ENCODE data around the gene UCK1. TPM values are rescaled to one million over a fixed set of nuclear protein-coding genes. Genes with fewer than 3 reads are reported as not detected.

UCK1 gene
- total and polyA plus RNA-seq, 2 of the 8 experiments (the other 6 are each of a cell fraction or from before 2014, with no cell fraction given), result 35.1 to 42.0 TPM

DNA sequence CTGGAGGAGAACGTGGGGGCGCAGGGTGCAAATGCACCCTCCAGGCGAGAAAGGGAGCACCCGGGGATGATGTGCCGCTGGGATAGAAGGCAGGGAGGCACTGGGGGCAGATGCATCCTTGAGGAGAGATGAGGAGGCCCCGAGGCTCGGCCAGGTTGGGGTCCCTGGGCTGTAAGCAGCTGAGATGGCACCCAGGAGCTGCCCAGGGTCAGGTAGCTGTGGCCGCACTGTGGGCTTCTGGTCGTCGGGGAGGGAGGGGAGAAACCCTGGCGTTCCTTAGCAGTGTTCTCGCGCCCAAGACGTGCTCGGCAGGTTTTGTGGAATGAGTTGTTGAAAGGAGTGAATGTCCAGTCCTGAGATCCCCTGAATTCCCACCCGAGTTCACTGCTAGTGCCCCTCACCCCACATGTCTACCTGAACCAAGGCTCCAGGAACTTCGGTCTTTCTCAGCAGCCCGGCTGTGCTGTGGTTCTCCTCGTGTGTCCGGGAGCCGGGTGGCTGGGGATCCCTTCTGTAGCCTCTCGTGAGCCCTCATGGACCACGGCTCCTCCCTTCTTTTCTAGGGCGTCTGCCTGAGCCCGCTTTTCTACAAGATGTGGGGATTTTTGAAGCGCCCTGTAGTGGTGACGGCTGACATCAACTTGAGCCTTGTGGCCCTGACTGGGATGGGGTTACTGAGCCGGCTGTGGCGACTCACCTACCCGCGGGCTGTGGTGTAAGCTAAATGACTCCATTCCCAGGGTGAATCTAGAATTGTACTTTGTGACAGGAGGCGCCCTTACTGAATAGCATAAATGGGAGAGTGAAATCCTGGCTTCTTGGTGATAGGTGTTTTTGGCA, 27.2 kb downstream of the UCK1 start:
- H4K5ac ChIP-seq (ENCODE audit: insufficient read length, low read depth, low read length), result no peak overlapping the region
- no peak overlapping the region for H3K23ac ChIP-seq (ENCODE audit: insufficient read length)
- ChIA-PET CTCF (ENCODE audit: partially characterized antibody) (interaction anchor here (0.7 to 1.5 kb wide), 6 partner anchors 16 to 237 kb away, joined by 3 to 7 read pairs (median 4); no protein-coding TSS in a partner anchor), POLR2A (ENCODE audit: partially characterized antibody) (interaction anchor here (0.7 to 2.2 kb wide), 11 partner anchors 9 to 235 kb away, joined by 3 to 15 read pairs (median 4); no protein-coding TSS in a partner anchor)
- H3K27ac ChIP-seq (ENCODE audit: low read depth, low read length), result no peak overlapping the region
- 0 out of 2 replicates have a peak, but pooled peaks cover 2% of the 10 kb centered on the region for H3K79me1 ChIP-seq (ENCODE audit: low read depth, low read length)
- H3K79me2 ChIP-seq (ENCODE audit: control insufficient read depth in 1 of 2, insufficient read depth in 2 of 2, low read length in 2 of 2), result no peaks in the 10 kb centered on the region; a peak in 1 of 4 replicates
- no peak overlapping the region for H2BK15ac ChIP-seq (ENCODE audit: low read length)
- no peak overlapping the region; the same call in 1 of the 2 replicates for H3K18ac ChIP-seq (ENCODE audit: extremely low read depth, low read length)
- no peak overlapping the region for H2AFZ ChIP-seq (ENCODE audit: low read length)
- peaks cover 0 to 8% (median 0%) of the 10 kb centered on the region in 4 experiments; a peak in 2 of 7 replicates for H3K27me3 ChIP-seq (replicated peaks in 1 of 4; ENCODE audit: control insufficient read depth in 3 of 4, extremely low read depth in 1 of 4, insufficient read depth in 3 of 4, low read length in 3 of 4)
- H2AK5ac ChIP-seq (ENCODE audit: low read depth, low read length), result no peak overlapping the region
- H3K4ac ChIP-seq (replicated peaks; ENCODE audit: insufficient read length, low read depth, low read length), result peak overlapping the region; percentile 36
- peak overlapping the region; percentile 66; the same call in 1 of the 2 replicates for H2BK5ac ChIP-seq (ENCODE audit: low read depth, low read length)
- peak overlapping the region; percentile 70 to 89 (median 80) for H3K4me3 ChIP-seq (ENCODE audit: extremely low read depth in 1 of 4, insufficient read depth in 2 of 4, low read depth in 3 of 4, low read length in 4 of 4)
- H3K9ac ChIP-seq (replicated peaks in 1 of 4; ENCODE audit: extremely low read depth in 1 of 4, low read depth in 3 of 4, low read length in 3 of 4), result peak overlapping the region in 2 of 4 experiments; percentile 55 to 56; a peak in 5 of 7 replicates
- H2BK20ac ChIP-seq (ENCODE audit: low read length), result no peak overlapping the region
- peak overlapping the region; percentile 76 for H4K91ac ChIP-seq (replicated peaks; ENCODE audit: insufficient read length, low read length)
- no peaks in the 10 kb centered on the region for H3K9me3 ChIP-seq (ENCODE audit: insufficient read depth in 2 of 2, low read depth in 1 of 2, low read length in 1 of 2)
- peaks cover 7% of the 10 kb centered on the region in 2 experiments for H4K20me1 ChIP-seq (replicated peaks in 1 of 2; ENCODE audit: control insufficient read depth in 1 of 2, insufficient read depth in 2 of 2, low read length in 2 of 2)
- H2BK120ac ChIP-seq (replicated peaks; ENCODE audit: low read depth, low read length), result no peak overlapping the region
- peaks cover 0 to 9% (median 5%) of the 10 kb centered on the region in 4 experiments; a peak in 4 of 7 replicates for H3K4me1 ChIP-seq (replicated peaks in 1 of 4; ENCODE audit: control insufficient read depth in 3 of 4, insufficient read depth in 4 of 4, low read length in 3 of 4)
- H3K56ac ChIP-seq (replicated peaks; ENCODE audit: insufficient read length, low read depth, low read length), result no peak overlapping the region
- H4K8ac ChIP-seq (ENCODE audit: extremely low read depth, insufficient read depth, low read length), result no peak overlapping the region
- peaks cover 7 to 12% (median 10%) of the 10 kb centered on the region in 4 experiments; a peak in 7 of 8 replicates for H3K36me3 ChIP-seq (ENCODE audit: control insufficient read depth in 2 of 4, insufficient read depth in 4 of 4, low read length in 3 of 4)
- FAIRE-seq, result no peak
- H3K14ac ChIP-seq (ENCODE audit: insufficient read length), result no peak overlapping the region
- peak; percentile 21 to 63 for DNase-seq (ENCODE audit: low read depth in 1 of 2, low spot score in 2 of 2)
- WGBS, 2 experiments (ENCODE audit: extremely low coverage in 1 of 2, insufficient coverage in 1 of 2, insufficient read length in 1 of 2, insufficient replicate concordance in 2 of 2, low coverage in 1 of 2, low lambda C conversion rate in 2 of 2, missing lambda C conversion rate in 1 of 2), result 51% methylated on average over 32 of the region's 32 CpGs; no CpG with 5 or more reads in 1 of the 2 experiments
- peaks cover 5% of the 10 kb centered on the region for H3K23me2 ChIP-seq (ENCODE audit: low read depth, low read length)
- peak overlapping the region; percentile 75 to 98 for H3K4me2 ChIP-seq (ENCODE audit: insufficient read depth in 1 of 2, low read depth in 2 of 2, low read length in 2 of 2)
- TF ChIP-seq SAP30 (IDR thresholded peaks at IDR 0.05; ENCODE audit: insufficient read depth, insufficient replicate concordance, low read length), result no peak
- TF ChIP-seq, protein P1, sequence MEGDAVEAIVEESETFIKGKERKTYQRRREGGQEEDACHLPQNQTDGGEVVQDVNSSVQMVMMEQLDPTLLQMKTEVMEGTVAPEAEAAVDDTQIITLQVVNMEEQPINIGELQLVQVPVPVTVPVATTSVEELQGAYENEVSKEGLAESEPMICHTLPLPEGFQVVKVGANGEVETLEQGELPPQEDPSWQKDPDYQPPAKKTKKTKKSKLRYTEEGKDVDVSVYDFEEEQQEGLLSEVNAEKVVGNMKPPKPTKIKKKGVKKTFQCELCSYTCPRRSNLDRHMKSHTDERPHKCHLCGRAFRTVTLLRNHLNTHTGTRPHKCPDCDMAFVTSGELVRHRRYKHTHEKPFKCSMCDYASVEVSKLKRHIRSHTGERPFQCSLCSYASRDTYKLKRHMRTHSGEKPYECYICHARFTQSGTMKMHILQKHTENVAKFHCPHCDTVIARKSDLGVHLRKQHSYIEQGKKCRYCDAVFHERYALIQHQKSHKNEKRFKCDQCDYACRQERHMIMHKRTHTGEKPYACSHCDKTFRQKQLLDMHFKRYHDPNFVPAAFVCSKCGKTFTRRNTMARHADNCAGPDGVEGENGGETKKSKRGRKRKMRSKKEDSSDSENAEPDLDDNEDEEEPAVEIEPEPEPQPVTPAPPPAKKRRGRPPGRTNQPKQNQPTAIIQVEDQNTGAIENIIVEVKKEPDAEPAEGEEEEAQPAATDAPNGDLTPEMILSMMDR (IDR thresholded peaks at IDR 0.05; ENCODE audit: control extremely low read depth in 1 of 3, insufficient read depth in 1 of 3, low read depth in 1 of 3, low read length in 3 of 3), result peak in 2 of 3 experiments; percentile 10 to 12; a peak in 2 of 4 replicates
- 0 out of 2 replicates have a peak, but pooled peaks have one; percentile 2 for TF ChIP-seq E2F6 (IDR thresholded peaks at IDR 0.05)
- no peak for TF ChIP-seq RXRA (IDR thresholded peaks at IDR 0.05; ENCODE audit: insufficient read depth, low read depth, low read length)
- TF ChIP-seq HDAC6 (IDR thresholded peaks at IDR 0.05; ENCODE audit: low read depth, low read length), result no peak
- peak; percentile 13 to 14; a peak in 1 of 4 replicates for TF ChIP-seq RAD21 (IDR thresholded peaks at IDR 0.05 in 1 of 2, conservative IDR thresholded peaks at IDR 0.05 in 1 of 2; ENCODE audit: low read depth in 2 of 2, low read length in 2 of 2)
- peak overlapping the region; percentile 33; the same call in 1 of the 2 replicates for H2BK12ac ChIP-seq (ENCODE audit: low read depth, low read length)

Data from H1 (cell line).